Posterior cingulate gyrus (tissue), 11 donors: ENCODE data around the gene KANSL1.

ENCODE experiments used
- DNase-seq, 10 donors: peaks; one replicate each; pipeline versions ENCODE4 v3.0.0 to v3.0.0-alpha.2; 2020 to 2021; ENCODE audit warnings: mixed read lengths in 3 of 10
- intact Hi-C: fragments of 100-400 bp; cut with DNase I; formaldehyde crosslinking; loops from one replicate; pipeline ENCODE4 v1.15.1; 2023

The KANSL1 gene

DNA sequence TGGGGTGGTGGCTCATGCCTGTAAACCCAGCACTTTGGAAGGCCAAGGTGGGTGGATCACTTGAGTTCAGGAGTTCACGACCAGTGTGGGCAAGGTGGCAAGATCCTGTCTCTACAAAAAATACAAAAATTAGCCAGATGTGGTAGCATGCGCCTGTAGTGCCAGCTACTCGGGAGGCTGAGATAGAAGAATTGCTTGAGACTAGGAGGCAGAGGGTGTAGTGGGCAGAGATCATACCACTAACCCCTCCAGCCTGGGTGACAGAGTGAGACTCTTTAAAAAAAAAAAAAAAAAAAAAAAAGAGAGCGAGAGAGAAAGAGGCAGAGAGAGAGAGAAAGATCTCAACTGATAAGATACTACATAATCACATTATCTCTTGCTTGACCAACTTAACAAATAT is 45.9 kb downstream of the KANSL1 start:
- DNase-seq: no peak
- intact Hi-C loops: no loop called here

DNA sequence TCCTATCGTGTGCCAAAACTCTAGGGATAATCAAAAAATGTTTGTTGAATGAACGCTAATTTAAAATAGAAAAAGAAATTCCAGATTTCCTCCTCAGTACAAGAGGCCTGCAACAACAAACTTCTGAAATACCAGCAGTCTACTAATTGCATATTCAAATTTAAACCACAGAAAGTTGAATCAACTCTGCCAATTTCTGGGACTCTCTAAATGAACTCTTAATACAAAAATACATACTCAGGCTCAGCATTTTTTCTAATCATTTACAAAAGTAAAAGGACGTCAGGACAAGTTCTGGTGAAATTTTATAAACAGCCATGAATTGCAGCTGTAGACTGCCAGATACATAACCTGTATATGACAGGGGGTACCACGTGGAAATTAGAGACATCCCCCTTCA is 49.0 kb downstream of the KANSL1 start:
- intact Hi-C loops: no loop called here
- DNase-seq: no peak

- no peak for DNase-seq
- intact Hi-C loops: no loop called here
These were observed 49.4 kb downstream of the KANSL1 start for GRCh38 chr17:46143827-46144236.

DNA sequence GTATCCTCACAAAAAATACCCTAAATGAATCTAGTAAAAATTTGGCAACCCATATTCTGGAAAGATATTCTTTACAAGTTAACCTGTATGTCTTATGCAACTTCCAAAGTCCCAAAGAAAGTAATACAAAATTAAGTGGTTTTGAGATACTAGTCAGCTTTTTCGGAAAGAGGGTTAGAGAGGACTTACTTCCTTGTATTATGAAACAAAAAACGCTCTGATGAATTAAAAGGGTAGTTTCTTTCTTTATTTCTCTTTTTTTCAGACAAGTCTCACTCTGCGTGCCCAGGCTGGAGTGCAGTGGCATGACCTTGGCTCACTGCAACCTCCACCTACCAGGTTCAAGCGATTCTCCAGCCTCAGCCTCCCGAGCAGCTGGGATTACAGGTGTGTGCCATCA is 51.6 kb downstream of the KANSL1 start:
- intact Hi-C loops: no loop called here
- no peak for DNase-seq

GRCh38 chr17:46140645-46141197 is 52.5 kb downstream of the KANSL1 start:
- no peak for DNase-seq
- intact Hi-C loops: no loop called here

DNA sequence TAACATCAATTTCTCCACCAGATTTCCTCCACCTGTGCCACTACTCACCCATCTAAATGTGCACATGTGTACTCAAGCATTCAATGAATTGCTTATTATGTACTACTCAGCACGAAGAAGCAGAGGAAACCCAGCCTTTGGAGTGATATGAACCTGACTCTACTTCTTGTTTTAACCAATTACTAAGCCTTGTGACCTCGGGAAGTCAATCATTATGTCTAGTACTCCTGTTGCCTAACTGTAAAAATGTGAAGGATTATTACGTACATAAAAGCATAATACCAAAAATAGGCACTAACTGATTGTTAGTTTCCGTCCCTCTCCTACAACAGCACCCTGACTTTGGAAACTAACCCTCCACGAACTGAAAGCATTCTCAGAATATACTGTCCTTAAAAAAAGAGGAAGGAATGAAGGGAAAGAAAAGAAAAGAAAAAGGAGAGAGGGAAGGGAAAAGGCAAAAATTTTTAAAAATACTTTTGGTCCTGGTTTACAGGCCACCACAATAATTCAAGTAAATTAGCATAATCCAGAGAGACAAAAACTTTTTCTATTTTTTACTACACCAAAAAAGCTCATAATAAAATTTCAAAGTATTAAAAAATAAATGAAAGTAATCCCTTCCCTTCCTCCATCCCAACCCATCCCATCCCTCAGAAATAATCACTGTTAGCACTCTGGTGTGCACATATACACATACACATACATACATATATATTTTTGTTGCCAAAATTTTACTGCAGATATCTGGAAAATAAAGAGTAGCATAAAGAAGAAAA is 53.6 kb downstream of the KANSL1 start:
- DNase-seq: no peak
- intact Hi-C loops: loop anchor here (5.0 kb wide), 2 partner anchors 38 to 47 kb away; no protein-coding TSS in a partner anchor

- DNase-seq: no peak
- intact Hi-C loops: loop anchor here (5.0 kb wide), 2 partner anchors 39 to 46 kb away; no protein-coding TSS in a partner anchor
These were observed 54.8 kb downstream of the KANSL1 start for GRCh38 chr17:46138473-46138872.

DNA sequence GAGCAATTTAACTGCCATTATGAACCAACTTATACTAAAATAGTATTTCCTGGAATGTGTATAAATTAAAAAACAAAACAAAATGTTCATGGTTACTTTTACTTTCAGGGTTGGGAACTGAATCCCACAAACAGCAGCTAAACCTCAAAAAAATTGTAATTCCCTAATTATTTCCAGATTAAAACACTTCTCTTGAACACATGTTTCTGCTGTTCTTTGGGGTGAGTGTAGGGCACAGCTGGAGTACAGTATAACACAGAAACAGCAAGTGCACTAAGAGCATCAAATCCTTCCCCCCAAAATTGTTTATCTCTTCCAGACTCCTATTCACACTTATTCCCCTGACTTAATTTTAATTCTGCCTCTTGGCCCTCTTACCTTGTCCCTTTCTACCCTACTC is 56.4 kb downstream of the KANSL1 start:
- no peak for DNase-seq
- intact Hi-C loops: loop anchor here (5.0 kb wide), 2 partner anchors 40 to 45 kb away; no protein-coding TSS in a partner anchor

- intact Hi-C loops: loop anchor here (5.0 kb wide), 2 partner anchors 41 to 44 kb away; no protein-coding TSS in a partner anchor
- no peak for DNase-seq
These were observed 57.2 kb downstream of the KANSL1 start for GRCh38 chr17:46135879-46136563.

DNA sequence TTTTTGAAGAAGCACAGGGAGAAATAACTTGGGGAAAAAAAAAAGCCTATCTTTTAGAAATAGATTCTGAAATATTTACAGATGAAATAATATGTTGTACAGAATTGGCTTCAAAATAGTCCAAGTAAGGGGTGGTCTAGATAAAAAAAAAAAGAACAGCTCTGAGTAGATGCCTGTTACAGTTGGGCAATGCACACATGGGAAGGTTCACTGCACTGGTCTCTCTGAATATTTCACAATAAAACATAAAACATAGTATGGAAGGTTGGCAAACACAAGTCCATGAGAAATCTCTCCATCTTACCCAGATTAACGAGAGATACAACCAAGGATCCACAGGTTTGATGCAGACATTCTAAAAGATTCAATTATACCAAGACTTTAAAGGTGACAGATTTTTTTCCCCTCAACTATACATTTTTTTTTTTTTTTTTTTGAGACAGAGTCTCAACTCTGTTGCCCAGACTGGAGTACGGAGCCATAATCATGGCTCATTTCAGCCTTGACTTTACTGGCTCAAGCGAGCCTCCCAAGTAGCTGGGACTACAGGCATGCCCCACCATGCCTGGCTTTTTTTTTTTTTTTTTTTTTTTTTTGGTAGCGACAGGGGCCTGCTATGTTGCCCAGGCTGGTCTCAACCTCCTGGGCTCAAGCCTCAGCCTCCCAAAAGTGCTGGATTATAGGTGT is 58.0 kb downstream of the KANSL1 start:
- no peak for DNase-seq
- intact Hi-C loops: loop anchor here (5.0 kb wide), 2 partner anchors 42 to 43 kb away; no protein-coding TSS in a partner anchor

DNA sequence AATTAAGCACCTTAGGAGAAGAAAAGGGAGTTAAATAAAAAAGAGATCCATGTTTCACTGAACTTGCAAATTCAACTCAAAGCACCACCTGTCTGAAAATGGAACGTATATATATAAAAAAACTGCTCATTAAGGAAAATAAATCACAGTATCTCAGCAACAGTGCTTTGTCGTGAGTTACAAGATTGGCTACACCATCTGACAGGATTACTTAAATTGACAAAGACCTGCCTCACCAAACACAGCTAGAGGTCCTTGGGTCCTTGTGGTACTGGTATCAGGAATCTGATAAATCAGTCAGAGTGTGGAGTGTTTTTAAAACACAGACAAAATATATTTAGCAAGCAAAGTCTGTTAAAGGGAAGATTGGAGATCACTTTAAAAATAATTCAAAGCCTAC is 63.9 kb downstream of the KANSL1 start:
- DNase-seq: no peak
- intact Hi-C loops: no loop called here

- no peak for DNase-seq
- intact Hi-C loops: no loop called here
These were observed 64.8 kb downstream of the KANSL1 start for GRCh38 chr17:46128453-46128852.

- DNase-seq: no peak
- intact Hi-C loops: no loop called here
These were observed 65.7 kb downstream of the KANSL1 start for GRCh38 chr17:46127524-46127923.

DNA sequence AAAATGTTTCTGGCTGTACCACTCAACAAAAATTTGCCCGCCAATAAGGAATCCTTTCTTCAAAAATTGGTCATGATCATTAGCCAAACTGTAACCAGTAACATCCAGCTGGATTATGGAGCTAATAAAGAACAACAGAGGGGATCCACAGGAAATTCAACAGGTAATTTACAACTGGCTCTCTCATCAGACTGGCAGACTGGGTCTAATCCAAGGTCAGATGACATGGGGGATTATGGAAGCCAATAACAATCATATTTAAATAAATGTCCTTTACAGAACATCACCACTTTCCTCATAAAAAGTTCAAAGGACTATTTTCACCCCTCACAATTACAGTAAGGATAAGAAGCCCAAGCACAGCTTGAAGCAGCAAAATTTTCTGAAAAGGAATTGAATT is 66.4 kb downstream of the KANSL1 start:
- intact Hi-C loops: no loop called here
- no peak for DNase-seq

GRCh38 chr17:46125831-46126230 is 67.4 kb downstream of the KANSL1 start:
- intact Hi-C loops: no loop called here
- DNase-seq: no peak

DNA sequence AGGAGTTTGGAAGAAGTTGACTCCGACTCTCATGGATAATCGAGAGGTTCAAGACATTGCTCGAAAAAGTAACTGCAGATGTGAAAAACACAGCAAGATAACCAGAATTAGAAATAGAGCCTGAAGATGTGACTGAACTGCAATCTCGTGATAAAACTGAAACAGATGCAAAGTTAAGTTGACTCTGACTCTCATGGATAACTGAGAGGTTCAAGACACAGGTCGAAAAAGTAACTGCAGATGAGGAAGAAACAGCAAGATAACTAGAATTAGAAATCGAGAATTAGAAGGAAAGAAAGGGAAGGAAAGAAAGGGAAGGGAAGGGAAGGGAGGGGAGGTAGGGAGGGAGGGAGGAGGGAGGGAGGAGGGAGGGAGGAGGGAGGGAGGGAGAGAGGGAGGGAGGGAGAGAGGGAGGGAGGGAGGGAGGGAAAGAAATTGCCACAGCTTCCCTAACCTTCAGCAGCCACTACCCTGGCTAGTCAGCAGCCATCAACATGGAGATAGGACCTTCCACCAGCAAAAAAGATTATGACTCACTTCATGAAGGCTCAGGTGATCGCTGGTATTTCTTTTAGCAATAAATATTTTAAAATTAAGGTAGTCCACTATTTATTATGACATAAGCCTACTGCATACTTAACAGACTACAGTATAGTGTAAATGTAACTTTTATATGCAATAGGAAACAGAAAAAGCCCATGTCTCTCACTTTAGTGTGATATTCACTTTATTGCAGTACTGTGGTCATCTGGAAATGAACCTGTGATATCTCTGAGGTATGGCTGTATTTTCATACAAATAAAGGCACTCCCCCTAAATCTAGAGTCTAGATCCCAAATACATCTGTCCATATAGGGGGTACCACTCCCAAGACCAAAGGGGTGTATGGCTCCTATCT is 68.3 kb downstream of the KANSL1 start:
- intact Hi-C loops: no loop called here
- DNase-seq: no peak

- DNase-seq: no peak
- intact Hi-C loops: no loop called here
These were observed 69.6 kb downstream of the KANSL1 start for GRCh38 chr17:46123607-46124006.

DNA sequence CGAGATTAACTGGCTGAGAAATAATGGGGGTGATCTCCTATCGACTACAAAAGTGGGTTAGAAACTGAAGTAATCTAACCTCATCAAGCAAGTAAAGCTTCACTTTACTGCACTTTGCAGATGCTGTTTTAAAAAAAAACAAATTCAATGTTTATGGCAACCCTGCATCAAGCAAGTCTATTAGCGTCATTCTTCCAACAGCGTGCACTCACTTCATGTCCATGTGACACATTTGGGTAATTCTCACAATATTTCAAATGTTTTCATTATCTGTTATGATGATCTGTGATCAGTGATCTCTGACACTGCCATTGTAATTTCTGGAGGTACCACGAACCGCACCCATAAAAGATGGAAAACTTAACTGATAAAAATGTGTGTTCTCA is 70.8 kb downstream of the KANSL1 start:
- no peak for DNase-seq
- intact Hi-C loops: no loop called here

- DNase-seq: no peak
- intact Hi-C loops: no loop called here
These were observed 71.3 kb downstream of the KANSL1 start for GRCh38 chr17:46121841-46122485.
